ENCODE results near the gene IL22.

GRCh38 chr12:68263366-68263765, 10.0 kb upstream of the IL22 start:
- no peak for TF ChIP-seq CTCF (tag by site-specific recombination; IDR thresholded peaks at IDR 0.05)
- no peak for TF ChIP-seq ZSCAN30 (tag by site-specific recombination; IDR thresholded peaks at IDR 0.05)
- no peak for TF ChIP-seq ZBTB10 (tag by site-specific recombination; IDR thresholded peaks at IDR 0.05)
- TF ChIP-seq ZNF645 (tag by site-specific recombination; IDR thresholded peaks at IDR 0.05), result no peak
- TF ChIP-seq ZNF704 (tag by site-specific recombination; IDR thresholded peaks at IDR 0.05), result no peak
- no peak for TF ChIP-seq REST (tag by site-specific recombination; IDR thresholded peaks at IDR 0.05)
- TF ChIP-seq TRIM28 (IDR thresholded peaks at IDR 0.05; ENCODE audit: borderline replicate concordance, low read length), result no peak
- no peak for TF ChIP-seq TSHZ1 (tag by site-specific recombination; IDR thresholded peaks at IDR 0.05; ENCODE audit: borderline replicate concordance)
- no peak for TF ChIP-seq PBX3 (CRISPR knock-in tag; IDR thresholded peaks at IDR 0.05)
- no peak for TF ChIP-seq PRDM10 (tag by site-specific recombination; IDR thresholded peaks at IDR 0.05)
- TF ChIP-seq ZNF24 (tag by site-specific recombination; IDR thresholded peaks at IDR 0.05), result no peak
